GM12872 (cell line): ENCODE results near the gene RACK1.
A peak's percentile ranks its signal among the peaks of the same experiment; 100 is the strongest.

Experiments
- CTCF ChIP-seq: IDR thresholded peaks from 3 replicates; pipeline ENCODE4 v1.5.1; 2011; ENCODE audit warnings: low read depth, mild to moderate bottlenecking, low read length, moderate library complexity; ENCODE audit not compliant: insufficient read depth

Gene RACK1

GRCh38 chr5:181221105-181221791, 22.5 kb downstream of the RACK1 start:
- TF ChIP-seq CTCF, result no peak

GRCh38 chr5:181220178-181220515, 23.6 kb downstream of the RACK1 start:
- no peak for TF ChIP-seq CTCF

GRCh38 chr5:181219262-181220177, 24.2 kb downstream of the RACK1 start:
- TF ChIP-seq CTCF, result no peak

- no peak for TF ChIP-seq CTCF
These were observed 24.9 kb downstream of the RACK1 start for GRCh38 chr5:181218795-181219124.

GRCh38 chr5:181217803-181218062, 26.0 kb downstream of the RACK1 start:
- TF ChIP-seq CTCF, result no peak

GRCh38 chr5:181217111-181217802, 26.4 kb downstream of the RACK1 start:
- peak; percentile 41 for TF ChIP-seq CTCF

- no peak for TF ChIP-seq CTCF
These were observed 27.4 kb downstream of the RACK1 start for GRCh38 chr5:181215997-181216989.
